Hippocampal formation (tissue), 2 donors: ENCODE data around the gene OR2T10.
"Not testable (repeated sequence)": the region's sequence is repeated elsewhere in the genome, so short reads cannot be mapped to it uniquely, and the experiment has no call there.

Experiments
- DNase-seq, 2 donors: peaks; one replicate each; lab custom pipeline; 2025; lab: John Stamatoyannopoulos, UW

The OR2T10 gene

DNA sequence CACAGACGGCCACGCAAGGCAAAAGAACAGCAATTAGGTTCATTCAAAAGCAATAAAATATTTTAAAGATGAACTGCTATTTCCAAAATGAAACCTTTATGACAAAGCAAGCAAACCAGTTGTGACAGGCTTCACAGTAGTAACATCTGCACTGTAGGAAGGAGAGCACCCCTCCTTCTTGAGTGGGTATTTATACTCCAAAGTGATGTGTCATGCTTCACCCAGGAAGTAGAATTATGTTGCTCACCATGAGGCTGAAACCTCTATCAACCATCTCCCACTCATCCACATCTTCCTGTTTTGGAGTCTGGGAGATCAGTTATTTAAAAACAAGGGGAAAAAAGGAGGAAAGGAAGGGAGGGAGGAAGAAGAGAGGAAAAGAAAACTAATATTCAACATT lies 885 bp downstream of the OR2T10 start:
- no peak for DNase-seq

DNA sequence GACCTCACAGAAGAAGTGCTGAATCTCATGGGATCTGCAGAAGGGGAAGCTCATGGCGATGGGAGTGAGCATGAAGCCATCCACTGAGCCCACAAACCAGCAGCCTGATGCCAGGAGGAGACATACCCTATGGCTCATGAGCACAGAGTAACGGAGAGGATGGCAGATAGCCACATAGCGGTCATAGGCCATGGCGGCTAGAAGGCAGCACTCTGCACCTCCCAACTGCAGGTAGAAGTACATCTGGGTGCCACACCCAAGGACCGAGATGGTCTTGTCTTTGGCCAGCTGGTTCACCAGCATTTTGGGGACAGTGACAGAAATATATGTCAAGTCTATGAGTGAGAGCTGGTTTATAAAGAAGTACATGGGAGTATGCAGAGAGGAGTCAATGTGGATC lies 4.3 kb downstream of the OR2T10 start:
- no peak for DNase-seq

DNA sequence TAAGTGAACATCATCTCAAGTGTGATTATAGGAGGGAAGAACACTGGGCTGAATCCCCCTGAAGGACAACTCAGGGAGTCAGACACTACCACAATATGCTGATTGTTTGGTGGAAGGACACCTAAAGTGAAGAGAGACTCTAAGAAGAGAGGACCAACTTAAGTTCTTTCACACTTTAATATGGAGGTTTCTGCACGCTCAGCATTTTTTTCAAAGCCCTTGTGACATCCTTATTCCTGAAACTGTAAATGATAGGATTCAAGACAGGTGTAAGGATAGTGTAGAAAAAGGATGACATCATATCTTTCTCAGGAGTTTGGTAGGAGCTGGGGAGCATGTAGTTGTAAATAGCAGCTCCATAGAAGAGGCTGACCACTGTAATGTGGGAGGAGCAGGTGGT lies 4.8 kb downstream of the OR2T10 start:
- no peak for DNase-seq

DNA sequence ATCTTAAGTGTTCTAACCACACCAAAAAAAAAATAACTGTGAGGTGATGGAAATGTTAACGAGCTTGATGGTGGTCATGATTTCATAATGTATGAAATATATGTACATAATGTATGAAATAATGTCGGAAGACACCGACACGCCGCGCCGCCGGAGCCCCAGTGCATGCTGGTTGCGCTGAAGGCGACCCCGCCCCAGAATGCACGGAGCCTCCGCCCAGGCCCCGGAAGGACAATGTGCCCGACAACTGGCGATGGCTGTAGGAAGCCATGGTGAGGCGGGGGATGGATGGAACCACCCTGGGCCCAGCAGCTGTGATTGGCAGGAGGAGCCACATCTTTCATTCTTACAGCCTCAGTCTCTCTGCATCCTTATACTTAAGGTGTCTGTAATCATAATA lies 7.4 kb downstream of the OR2T10 start:
- DNase-seq = no peak

- no peak for DNase-seq
Observed at GRCh38 chr1:248589334-248589733, 8.2 kb downstream of the OR2T10 start.

- no peak for DNase-seq
Observed at GRCh38 chr1:248585266-248585665, 12.2 kb downstream of the OR2T10 start.

DNA sequence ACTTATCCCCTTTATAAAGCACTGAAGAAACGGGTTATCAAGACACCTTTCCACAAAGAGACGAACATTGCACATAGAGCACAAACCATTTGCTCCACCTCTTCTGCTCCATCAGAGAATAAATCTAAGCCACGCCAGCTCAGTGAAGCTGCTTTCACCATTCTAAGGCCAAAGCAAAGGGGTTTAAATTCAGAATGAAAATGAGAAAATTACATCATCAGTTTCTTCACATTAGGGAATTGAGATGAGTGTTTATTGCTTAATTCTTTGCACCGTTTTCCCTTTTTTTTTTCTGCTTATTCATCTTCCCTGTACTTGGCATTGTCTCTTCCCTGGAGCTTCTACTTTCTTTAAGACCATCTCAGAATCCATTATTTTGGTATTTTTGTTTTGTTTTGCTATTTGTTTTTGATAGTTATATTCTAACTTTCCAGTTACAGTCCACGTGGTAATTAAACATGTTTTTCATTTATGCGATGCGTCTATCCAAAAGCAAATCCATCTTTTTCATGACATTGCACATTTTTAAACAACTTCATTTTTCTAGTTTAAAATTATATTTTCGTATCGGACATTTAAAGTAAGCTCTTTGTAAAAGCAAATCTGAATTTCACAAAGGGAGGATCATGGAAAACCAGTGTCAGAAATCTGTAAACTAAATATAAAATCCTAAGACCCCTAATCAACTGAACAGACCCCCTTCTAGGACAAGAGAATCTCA lies 21.1 kb downstream of the OR2T10 start:
- no peak for DNase-seq

DNA sequence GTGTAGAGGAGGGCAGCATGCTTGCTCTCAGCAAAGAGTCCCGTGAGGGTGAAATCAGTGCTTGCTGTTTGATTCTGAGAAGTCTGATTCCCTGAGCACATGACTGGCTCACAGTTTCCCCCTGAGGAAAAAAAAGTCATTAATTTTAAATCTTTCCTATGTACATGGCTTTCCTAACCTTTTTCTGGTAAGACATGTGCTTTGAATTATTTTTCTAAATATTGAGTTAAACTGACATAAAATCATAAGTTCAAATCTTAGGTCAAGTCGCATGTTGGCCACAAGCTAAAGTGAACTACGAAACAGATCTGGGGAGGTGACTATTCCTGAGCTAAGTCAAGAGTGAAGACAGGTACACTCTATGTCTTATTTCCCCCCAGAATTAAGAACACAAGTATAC lies 22.8 kb downstream of the OR2T10 start, which contains the start of gene OR2T34:
Gene OR2T34, minus strand, starts transcription at position 101 of the 400 bp plus-strand sequence. Its CDS starts 0 bp downstream, at position 101.
- DNase-seq = not testable (repeated sequence)

DNA sequence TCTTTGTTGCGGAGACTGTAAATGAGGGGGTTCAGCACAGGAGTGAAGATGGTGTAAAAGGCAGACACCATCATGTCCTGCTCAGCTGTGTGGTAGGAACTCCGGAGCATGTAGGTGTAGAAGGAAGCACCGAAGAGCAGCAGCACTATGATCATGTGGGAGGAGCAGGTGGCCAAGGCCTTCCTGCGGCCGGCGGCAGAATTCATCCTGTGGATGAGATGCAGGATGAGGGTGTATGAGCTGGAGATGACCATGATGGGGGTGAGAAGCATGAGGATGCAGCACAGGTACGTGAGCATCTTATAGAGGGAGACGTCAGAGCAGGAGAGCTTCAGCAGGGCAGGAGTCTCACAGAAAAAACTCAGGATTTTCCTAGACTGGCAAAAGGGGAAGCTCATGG lies 23.6 kb downstream of the OR2T10 start:
- not testable (repeated sequence) for DNase-seq

DNA sequence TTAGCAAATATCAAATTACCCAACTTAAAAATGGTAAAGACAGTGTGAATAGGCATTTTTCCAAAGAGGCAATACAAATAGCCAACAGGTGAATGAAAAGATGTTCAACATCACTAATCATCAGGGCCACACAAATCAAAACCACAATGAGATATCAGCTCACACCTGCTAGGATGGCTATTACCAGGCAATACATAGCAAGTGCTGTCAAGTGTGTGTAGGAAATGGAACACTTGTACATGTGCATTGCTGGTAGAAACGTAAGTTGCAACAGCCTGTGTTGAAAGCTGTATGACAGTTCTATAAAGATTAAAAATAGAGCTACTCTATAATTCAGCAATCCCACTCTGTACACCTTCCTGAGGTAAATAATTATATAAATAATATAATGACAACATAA lies 25.5 kb downstream of the OR2T10 start:
- not testable (repeated sequence) for DNase-seq

GRCh38 chr1:248570811-248571210 lies 26.7 kb downstream of the OR2T10 start:
- not testable (repeated sequence) for DNase-seq

DNA sequence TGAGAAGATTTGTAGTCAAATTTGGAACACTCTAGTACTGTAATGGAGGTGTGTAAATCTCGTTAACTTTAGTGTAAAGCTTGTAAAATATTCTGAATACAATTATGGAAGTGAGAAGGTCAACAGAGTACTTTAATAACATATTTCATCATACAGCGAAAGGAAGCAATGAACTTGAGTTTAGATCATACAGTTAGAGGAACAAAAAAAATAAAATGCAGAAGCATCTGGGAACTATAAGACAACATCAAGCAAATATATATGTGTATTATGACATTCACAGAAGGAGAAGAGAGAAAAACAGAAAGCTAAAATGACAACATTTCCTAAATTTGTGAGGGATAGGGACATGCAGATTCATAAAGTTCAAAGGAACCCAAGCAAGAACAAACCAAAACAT lies 28.5 kb downstream of the OR2T10 start:
- not testable (repeated sequence) for DNase-seq

- DNase-seq = not testable (repeated sequence)
Observed at GRCh38 chr1:248565530-248566373, 31.7 kb downstream of the OR2T10 start.

DNA sequence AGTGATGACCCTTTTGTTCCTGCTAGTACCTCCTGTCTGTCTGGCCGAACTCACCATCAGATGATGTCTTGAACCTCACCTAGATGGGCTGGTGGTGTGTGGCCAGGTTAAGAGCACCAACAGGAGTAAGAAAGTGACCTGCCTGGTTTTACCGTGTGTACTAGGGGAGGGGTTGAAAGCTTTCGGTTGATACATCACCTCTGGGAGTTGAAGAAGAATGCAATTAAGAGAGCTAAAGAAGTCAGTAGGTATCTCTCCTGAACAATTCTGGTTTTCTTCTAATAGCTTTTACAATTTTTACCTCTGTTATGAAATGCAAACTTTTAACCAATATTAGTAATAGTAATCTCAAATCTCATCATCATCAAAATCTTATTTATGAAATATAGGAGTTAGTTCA lies 34.8 kb downstream of the OR2T10 start, which contains the start of gene OR2T29:
Gene OR2T29, minus strand, starts transcription at position 101 of the 400 bp plus-strand sequence. CDS start 3,281 bp downstream, outside the sequence.
- DNase-seq = not testable (repeated sequence)

DNA sequence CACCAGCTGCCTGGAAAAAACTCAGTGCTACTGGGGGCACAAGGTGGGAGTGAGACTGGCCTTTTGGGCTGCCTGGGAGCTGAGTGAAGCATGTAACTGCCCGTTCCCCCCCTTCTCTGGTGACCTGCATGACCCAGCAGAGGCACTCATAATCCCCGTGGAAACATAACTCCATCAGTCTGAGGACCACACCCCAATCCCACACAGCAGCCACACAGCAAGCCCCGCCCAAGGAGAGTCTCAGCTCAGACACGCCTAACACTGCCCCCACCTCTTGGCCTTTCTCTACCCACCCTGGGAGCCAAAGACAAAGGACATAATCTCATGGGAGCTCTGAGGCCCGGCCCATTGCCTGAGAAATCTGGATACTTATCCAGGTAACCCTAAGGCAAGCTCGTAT lies 46.5 kb downstream of the OR2T10 start:
- DNase-seq = not testable (repeated sequence)

GRCh38 chr1:248547383-248547782 lies 50.1 kb downstream of the OR2T10 start:
- not testable (repeated sequence) for DNase-seq
